Ishikawa (cell line): ENCODE results near the gene TM2D3.

Experiments used
- CEBPB ChIP-seq: IDR thresholded peaks from 2 replicates; pipeline ENCODE4 v1.6.1; 2012
- CREB1 ChIP-seq: IDR thresholded peaks from 2 replicates; pipeline ENCODE4 v1.6.1; 2012; ENCODE audit warnings: low read depth
- EGR1 ChIP-seq: IDR thresholded peaks from 2 replicates; pipeline ENCODE4 v1.6.1; 2012
- EP300 ChIP-seq: IDR thresholded peaks from 2 replicates; pipeline ENCODE4 v1.6.1; 2012; ENCODE audit warnings: borderline replicate concordance
- FOXM1 ChIP-seq: IDR thresholded peaks from 2 replicates; pipeline ENCODE4 v1.6.1; 2012; ENCODE audit warnings: low read depth, borderline replicate concordance
- NFIC ChIP-seq: IDR thresholded peaks from 2 replicates; pipeline ENCODE4 v1.6.1; 2012
- RAD21 ChIP-seq: IDR thresholded peaks from 2 replicates; pipeline ENCODE4 v1.6.1; 2012; ENCODE audit warnings: low read depth
- TAF1 ChIP-seq: IDR thresholded peaks from 2 replicates; pipeline ENCODE4 v1.6.1; 2012; ENCODE audit warnings: low read depth, mild to moderate bottlenecking
- TCF12 ChIP-seq: IDR thresholded peaks from 2 replicates; pipeline ENCODE4 v1.6.1; 2012; ENCODE audit warnings: low read depth
- TEAD4 ChIP-seq: IDR thresholded peaks from 2 replicates; pipeline ENCODE4 v1.6.1; 2012
- USF1 ChIP-seq: IDR thresholded peaks from 2 replicates; pipeline ENCODE4 v1.6.1; 2012
- YY1 ChIP-seq: IDR thresholded peaks from 2 replicates; pipeline ENCODE4 v1.6.1; 2012; ENCODE audit warnings: low read depth
- ZBTB7A ChIP-seq: IDR thresholded peaks from 2 replicates; pipeline ENCODE4 v1.6.1; 2012; ENCODE audit warnings: low read depth
- TF ChIP-seq, protein P1 (sequence below): IDR thresholded peaks from 2 replicates; pipeline ENCODE4 v1.6.1; 2012; ENCODE audit warnings: low read depth, mild to moderate bottlenecking
- TF ChIP-seq, protein P2 (sequence below): IDR thresholded peaks from 2 replicates; pipeline ENCODE4 v1.6.1; 2012

The TM2D3 gene

DNA sequence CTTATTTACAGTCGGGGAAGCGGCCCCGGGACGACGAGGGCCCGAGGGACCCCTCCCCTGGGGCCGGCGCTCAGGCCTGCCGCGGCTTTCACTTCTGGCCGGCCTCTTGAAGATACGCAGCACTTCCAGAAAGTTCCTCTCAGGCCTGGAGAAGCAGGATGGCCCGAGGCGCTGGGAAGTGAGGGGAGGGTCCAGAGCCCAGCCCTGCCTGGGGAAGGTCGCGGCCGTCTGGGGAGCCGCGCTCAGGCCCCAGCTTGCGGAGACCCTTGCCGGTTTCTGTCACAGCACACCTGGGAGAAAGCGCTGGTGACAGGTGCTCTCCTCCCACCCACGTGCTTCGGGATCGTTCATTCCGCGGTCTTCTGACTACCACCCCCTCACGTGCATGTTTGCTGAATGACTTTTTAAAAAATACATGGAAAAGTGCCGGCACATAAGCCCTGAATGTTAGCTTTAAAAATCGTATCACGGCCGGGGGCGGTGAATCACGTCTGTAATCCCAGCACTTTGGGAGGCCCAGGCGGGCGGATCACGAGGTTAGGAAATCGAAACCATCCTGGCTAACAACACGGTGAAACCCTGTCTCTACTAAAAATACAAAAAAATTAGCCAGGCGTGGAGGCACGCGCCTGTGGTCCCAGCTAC lies 727 bp upstream of the TM2D3 start:
- TF ChIP-seq TCF12 (no peak), TAF1 (no peak)

DNA sequence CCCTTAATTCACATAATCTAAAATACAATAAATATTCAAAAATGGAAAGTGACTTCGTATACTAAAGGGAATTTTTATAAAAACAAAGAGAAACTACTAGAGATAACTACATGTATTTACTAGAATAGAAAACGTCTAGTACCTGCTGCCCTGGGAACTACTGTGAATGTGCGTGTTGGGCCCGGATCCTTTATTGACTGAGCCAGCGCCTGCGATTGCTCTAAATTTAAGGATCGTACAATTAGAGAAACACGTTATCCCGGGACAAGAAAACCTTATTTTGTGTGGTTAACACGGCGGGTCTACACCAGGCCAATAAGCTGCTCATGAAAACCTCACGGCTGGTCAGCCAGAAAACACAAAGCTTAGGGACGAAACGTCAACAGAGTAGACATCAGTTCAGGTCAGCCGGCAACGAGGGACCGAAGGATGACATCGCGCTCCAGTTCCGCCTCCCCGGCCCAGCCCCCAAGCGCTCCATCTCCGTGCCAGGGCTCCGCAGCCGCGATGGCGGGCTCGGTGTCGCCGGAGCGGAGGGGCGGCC lies 555 bp downstream of the TM2D3 start:
- no peak for TF ChIP-seq ZBTB7A
- TF ChIP-seq, protein P1, sequence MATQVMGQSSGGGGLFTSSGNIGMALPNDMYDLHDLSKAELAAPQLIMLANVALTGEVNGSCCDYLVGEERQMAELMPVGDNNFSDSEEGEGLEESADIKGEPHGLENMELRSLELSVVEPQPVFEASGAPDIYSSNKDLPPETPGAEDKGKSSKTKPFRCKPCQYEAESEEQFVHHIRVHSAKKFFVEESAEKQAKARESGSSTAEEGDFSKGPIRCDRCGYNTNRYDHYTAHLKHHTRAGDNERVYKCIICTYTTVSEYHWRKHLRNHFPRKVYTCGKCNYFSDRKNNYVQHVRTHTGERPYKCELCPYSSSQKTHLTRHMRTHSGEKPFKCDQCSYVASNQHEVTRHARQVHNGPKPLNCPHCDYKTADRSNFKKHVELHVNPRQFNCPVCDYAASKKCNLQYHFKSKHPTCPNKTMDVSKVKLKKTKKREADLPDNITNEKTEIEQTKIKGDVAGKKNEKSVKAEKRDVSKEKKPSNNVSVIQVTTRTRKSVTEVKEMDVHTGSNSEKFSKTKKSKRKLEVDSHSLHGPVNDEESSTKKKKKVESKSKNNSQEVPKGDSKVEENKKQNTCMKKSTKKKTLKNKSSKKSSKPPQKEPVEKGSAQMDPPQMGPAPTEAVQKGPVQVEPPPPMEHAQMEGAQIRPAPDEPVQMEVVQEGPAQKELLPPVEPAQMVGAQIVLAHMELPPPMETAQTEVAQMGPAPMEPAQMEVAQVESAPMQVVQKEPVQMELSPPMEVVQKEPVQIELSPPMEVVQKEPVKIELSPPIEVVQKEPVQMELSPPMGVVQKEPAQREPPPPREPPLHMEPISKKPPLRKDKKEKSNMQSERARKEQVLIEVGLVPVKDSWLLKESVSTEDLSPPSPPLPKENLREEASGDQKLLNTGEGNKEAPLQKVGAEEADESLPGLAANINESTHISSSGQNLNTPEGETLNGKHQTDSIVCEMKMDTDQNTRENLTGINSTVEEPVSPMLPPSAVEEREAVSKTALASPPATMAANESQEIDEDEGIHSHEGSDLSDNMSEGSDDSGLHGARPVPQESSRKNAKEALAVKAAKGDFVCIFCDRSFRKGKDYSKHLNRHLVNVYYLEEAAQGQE, result no peak

- TF ChIP-seq, protein P1, result no peak
- TF ChIP-seq ZBTB7A (no peak), TCF12 (no peak), FOXM1 (no peak), RAD21 (no peak), TAF1 (no peak), TEAD4 (no peak), CREB1 (no peak), USF1 (no peak), NFIC (no peak), EGR1 (no peak), CEBPB (no peak), EP300 (no peak), YY1 (no peak)
- TF ChIP-seq, protein P2, sequence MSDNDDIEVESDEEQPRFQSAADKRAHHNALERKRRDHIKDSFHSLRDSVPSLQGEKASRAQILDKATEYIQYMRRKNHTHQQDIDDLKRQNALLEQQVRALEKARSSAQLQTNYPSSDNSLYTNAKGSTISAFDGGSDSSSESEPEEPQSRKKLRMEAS, result no peak
These were observed 2.0 kb downstream of the TM2D3 start for GRCh38 chr15:101650145-101650544.

- TF ChIP-seq CREB1 (no peak), TAF1 (no peak), ZBTB7A (no peak), RAD21 (no peak), NFIC (no peak), USF1 (no peak), EGR1 (no peak), YY1 (no peak), FOXM1 (no peak), CEBPB (no peak), TCF12 (no peak), EP300 (no peak), TEAD4 (no peak)
- TF ChIP-seq, protein P1, result no peak
- TF ChIP-seq, protein P2, result no peak
These were observed 3.8 kb downstream of the TM2D3 start for GRCh38 chr15:101648356-101648755.

- no peak for TF ChIP-seq YY1
- TF ChIP-seq EGR1, result no peak
- no peak for TF ChIP-seq TAF1
- TF ChIP-seq TCF12, result no peak
- no peak for TF ChIP-seq CEBPB
- TF ChIP-seq, protein P2, result no peak
- TF ChIP-seq FOXM1, result no peak
- TF ChIP-seq EP300, result no peak
- TF ChIP-seq TEAD4, result no peak
- TF ChIP-seq, protein P1, result no peak
- TF ChIP-seq CREB1, result no peak
These were observed 4.9 kb downstream of the TM2D3 start for GRCh38 chr15:101647251-101647650.
